Uterus (tissue), 4 donors: ENCODE data around the gene STING1. TPM values are rescaled to one million over a fixed set of nuclear protein-coding genes. Genes with fewer than 3 reads are reported as not detected.
"Not testable (repeated sequence)": the region's sequence is repeated elsewhere in the genome, so short reads cannot be mapped to it uniquely, and the experiment has no call there.

Experiments used
- DNase-seq, 2 donors: peaks; one replicate each; pipeline ENCODE4 v3.0.0-alpha.2; 2019 to 2020
- H3K27ac ChIP-seq, 2 donors: fragments of 200-600 bp; sonication (generic); 1 replicate in 1 of 2; 2 replicates in 1 of 2; pipeline ENCODE4 v1.5.1; 2016 to 2018
- H3K27me3 ChIP-seq, 2 donors: fragments of 200-600 bp; sonication (generic); one replicate each; pipeline ENCODE4 v1.5.1; 2018 to 2019; ENCODE audit warnings: control low read depth in 1 of 2
- H3K36me3 ChIP-seq, 2 donors: fragments of 200-600 bp; sonication (generic); one replicate each; pipeline ENCODE4 v1.5.1; 2019; ENCODE audit warnings: control low read depth in 1 of 2
- H3K4me1 ChIP-seq, 2 donors: fragments of 200-600 bp; sonication (generic); one replicate each; pipeline ENCODE4 v1.5.1; 2018 to 2019; ENCODE audit warnings: control low read depth in 1 of 2
- H3K4me3 ChIP-seq, 2 donors: fragments of 200-600 bp; sonication (generic); 1 replicate in 1 of 2; 2 replicates in 1 of 2; pipeline ENCODE4 v1.5.1; 2018 to 2019; ENCODE audit warnings: mild to moderate bottlenecking in 1 of 2
- H3K9me3 ChIP-seq, 2 donors: fragments of 200-600 bp; sonication (generic); one replicate each; pipeline ENCODE4 v1.5.1; 2019; ENCODE audit warnings: control low read depth in 1 of 2
- CTCF ChIP-seq, 4 experiments: fragments of 200-600 bp in 2 of 4; fragments of 450-650 bp in 2 of 4; sonication (generic) in 2 of 4; IDR thresholded peaks; one replicate each; pipeline ENCODE4 v1.5.1; 2016 to 2019; ENCODE audit warnings: antibody characterized with exemption in 4 of 4, mild to moderate bottlenecking in 2 of 4, moderate library complexity in 1 of 4
- POLR2A ChIP-seq, 2 donors: fragments of 450-650 bp; IDR thresholded peaks; one replicate each; pipeline ENCODE4 v1.6.1; 2016; ENCODE audit warnings: antibody characterized with exemption in 2 of 2, mild to moderate bottlenecking in 1 of 2, moderate library complexity in 1 of 2
- intact Hi-C: fragments of 100-400 bp; cut with DNase I; formaldehyde crosslinking; loops from one replicate; pipeline ENCODE4 v1.15.1; 2023; ENCODE audit warnings: low total_unique reads
- total RNA-seq, 4 donors: library from RNA; depleted of rRNA in 3 of 4; stranded (reverse); fragments of >200 nt in 3 of 4; gene quantifications; one replicate each; pipeline versions ENCODE4 v1.1.0 to v1.2.4, GENCODE V29; 2014 to 2023
- donor health status: DM: yes; HTN: yes; CAD: no.

STING1 gene
- total RNA-seq, 4 donors from 2014 or later: 16.9 to 90.1 (median 48.5) TPM

DNA sequence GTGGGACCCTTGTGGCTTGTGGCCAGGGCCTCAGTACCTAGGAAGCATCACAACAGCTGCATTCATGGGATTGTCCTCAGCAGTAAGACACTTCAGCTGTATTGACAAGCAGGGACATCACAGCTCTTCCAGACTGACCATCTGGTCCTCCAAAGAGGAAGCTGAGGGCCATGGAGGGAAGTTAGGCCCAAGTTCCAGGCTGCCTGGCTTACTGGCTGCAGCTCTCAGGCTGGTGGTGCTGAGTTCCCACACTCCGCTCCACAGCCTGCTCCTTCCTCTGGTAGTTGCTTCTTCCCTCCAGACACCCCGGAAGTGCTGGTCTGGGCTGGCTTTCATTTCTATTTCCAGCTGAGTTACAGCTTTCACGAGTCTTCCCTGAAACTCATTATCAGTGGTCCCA is 5.7 kb upstream of the STING1 start:
- Histone ChIP-seq H3K36me3 (no peaks in the 10 kb centered on the region), H3K9me3 (no peaks in the 10 kb centered on the region), H3K4me1 (no peaks in the 10 kb centered on the region), H3K27me3 (no peaks in the 10 kb centered on the region), H3K4me3 (no peak overlapping the region), H3K27ac (no peak overlapping the region)
- no peak for TF ChIP-seq POLR2A (IDR thresholded peaks at IDR 0.05)
- TF ChIP-seq CTCF (IDR thresholded peaks at IDR 0.05): no peak
- DNase-seq: no peak
- intact Hi-C loops: no loop called here

DNA sequence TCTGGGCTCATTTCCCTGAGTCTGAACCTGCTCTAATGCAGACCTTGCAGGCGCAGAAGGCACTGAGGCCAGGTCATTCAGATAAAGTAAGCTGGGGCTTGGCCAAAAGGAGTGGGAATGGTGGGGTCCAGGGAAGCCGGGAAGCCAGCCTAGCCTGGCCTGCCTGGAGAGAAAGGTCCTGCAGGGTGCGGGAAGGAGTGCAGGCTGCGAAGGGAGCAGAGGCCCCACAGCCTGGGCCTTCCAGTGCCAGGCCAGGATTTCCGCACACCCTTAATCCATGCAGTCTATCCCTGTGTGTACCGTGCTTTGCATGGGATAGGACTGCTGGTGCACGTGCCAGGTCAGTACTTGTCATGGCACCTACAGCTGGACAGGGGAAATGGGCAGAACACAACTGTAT is 3.6 kb upstream of the STING1 start:
- Histone ChIP-seq H3K4me3 (no peak overlapping the region), H3K27ac (no peak overlapping the region), H3K36me3 (no peaks in the 10 kb centered on the region), H3K27me3 (no peaks in the 10 kb centered on the region), H3K4me1 (peaks cover 0 to 4% of the 10 kb centered on the region in 2 donors), H3K9me3 (no peaks in the 10 kb centered on the region)
- TF ChIP-seq CTCF (IDR thresholded peaks at IDR 0.05): no peak
- TF ChIP-seq POLR2A (IDR thresholded peaks at IDR 0.05): no peak
- intact Hi-C loops: no loop called here
- DNase-seq: no peak

DNA sequence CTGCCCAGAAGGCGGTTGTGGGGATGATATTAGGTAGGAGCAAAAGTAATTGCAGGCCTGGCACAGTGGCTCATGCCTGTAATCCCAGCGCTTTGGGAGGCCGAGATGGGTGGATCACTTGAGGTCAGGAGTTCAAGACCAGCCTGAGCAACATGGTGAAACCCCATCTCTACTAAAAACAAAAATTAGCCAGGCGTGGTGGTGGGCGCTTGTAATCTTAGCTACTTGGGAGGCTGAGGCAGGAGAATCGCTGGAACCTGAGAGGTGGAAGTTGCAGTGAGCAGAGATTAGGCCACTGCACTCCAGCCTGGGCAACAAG is 291 bp upstream of the STING1 start:
- DNase-seq, H3K4me1 ChIP-seq, H3K27me3 ChIP-seq, intact Hi-C loops, H3K9me3 ChIP-seq, H3K36me3 ChIP-seq: not testable (repeated sequence)
- H3K27ac ChIP-seq: peak overlapping the region; percentile 87 to 91
- H3K4me3 ChIP-seq: peak overlapping the region in 1 of 2 donors; percentile 43

GRCh38 chr5:139481580-139482049 is 943 bp downstream of the STING1 start:
- Histone ChIP-seq H3K27ac (peak overlapping the region; percentile 87 to 91), H3K9me3 (no peaks in the 10 kb centered on the region), H3K27me3 (no peaks in the 10 kb centered on the region), H3K36me3 (no peaks in the 10 kb centered on the region), H3K4me3 (peak overlapping the region; percentile 25 to 43), H3K4me1 (peaks cover 0 to 8% of the 10 kb centered on the region in 2 donors)
- intact Hi-C loops: no loop called here
- peak in 3 of 4 experiments; percentile 4 to 42 (median 16) for TF ChIP-seq CTCF (IDR thresholded peaks at IDR 0.05)
- no peak for TF ChIP-seq POLR2A (IDR thresholded peaks at IDR 0.05)
- peak; percentile 38 to 48 for DNase-seq

- peak; percentile 68 to 70 for DNase-seq
- peaks cover 0 to 8% of the 10 kb centered on the region in 2 donors for H3K4me1 ChIP-seq
- H3K9me3 ChIP-seq: no peaks in the 10 kb centered on the region
- no peaks in the 10 kb centered on the region for H3K27me3 ChIP-seq
- intact Hi-C loops: no loop called here
- TF ChIP-seq CTCF (IDR thresholded peaks at IDR 0.05) (no peak), POLR2A (IDR thresholded peaks at IDR 0.05) (no peak)
- no peaks in the 10 kb centered on the region for H3K36me3 ChIP-seq
- peak overlapping the region; percentile 25 to 43 for H3K4me3 ChIP-seq
- H3K27ac ChIP-seq: peak overlapping the region; percentile 87 to 91
Observed at GRCh38 chr5:139481122-139481533, 1.4 kb downstream of the STING1 start.

DNA sequence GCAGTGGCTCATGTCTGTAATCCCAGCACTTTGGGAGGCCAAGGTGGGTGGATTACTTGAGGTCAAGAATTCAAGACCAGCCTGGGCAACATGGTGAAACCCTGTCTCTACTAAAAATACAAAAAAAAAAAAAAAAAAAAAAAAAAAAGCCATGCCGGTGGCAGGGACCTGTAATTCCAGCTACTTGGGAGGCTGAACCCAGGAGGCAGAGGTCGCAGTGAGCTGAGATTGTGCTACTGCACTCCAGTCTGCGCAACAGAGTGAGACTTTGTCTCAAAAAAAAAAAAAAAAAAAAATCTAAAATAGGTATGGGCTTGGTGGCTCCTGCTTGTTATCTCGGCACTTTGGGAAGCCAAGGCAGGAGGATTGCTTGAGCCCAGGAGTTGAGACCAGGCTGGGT is 2.8 kb downstream of the STING1 start:
- H3K27me3 ChIP-seq, H3K4me1 ChIP-seq, DNase-seq, intact Hi-C loops, H3K27ac ChIP-seq, H3K36me3 ChIP-seq, H3K4me3 ChIP-seq, H3K9me3 ChIP-seq: not testable (repeated sequence)

DNA sequence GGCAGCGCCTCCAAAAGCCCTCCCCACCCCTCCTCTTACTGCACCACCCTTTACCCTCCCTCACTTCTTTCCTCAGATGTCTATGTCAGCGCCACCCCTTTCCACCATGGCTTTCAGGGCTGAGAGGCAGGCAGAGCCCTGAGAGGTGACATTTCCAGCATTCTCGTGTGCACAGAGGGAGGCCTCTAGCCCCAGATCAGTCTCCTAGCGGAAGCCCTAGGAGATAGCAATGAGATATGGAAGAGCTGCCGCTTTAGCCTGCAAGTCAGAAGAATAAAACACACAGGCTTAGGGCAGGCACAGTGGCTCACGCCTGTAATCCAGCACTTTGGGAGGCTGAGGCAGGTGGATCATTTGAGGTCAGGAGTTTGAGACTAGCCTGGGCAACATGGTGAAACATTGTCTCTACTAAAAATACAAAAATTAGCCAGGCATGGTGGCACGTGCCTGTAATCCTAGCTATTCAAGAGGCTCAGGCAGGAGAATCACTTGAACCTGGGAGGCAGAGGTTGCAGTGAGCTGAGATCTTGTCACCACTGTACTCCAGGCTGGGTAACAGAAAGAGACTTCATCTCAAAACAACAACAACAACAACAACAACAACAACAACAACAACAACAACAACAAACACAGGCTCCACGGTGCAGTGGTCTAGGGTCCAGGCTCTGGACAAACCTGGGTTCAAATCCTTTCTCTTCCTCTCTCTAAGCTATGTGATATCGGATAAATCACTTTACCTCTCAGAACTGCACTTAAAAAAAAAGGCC is 3.7 kb downstream of the STING1 start:
- H3K4me1 ChIP-seq, H3K36me3 ChIP-seq, intact Hi-C loops, H3K4me3 ChIP-seq, H3K27ac ChIP-seq, H3K27me3 ChIP-seq, H3K9me3 ChIP-seq, DNase-seq: not testable (repeated sequence)
